HCT116 (cell line): ENCODE measurements around the gene USP24. TPM values are rescaled to one million over a fixed set of nuclear protein-coding genes. Genes with fewer than 3 reads are reported as not detected.

ENCODE experiments used
- ATAC-seq: fragments of 200-7000 bp; cut with Tn5 transposase; 2 replicates; pipeline ENCODE4 v1.9.1; 2020; ENCODE audit warnings: mild to moderate bottlenecking, moderate library complexity
- BruUV-seq: library from RNA; stranded (reverse); fragments of 400-500 nt; replicated peaks from 2 replicates; lab custom pipeline; 2021; lab: Mats Ljungman, UMichigan
- CTCF ChIA-PET: fragments of 300-600 bp; sonication (Branson Sonifier 250); formaldehyde crosslinking; loops from one replicate; lab custom pipeline; 2021; ENCODE audit warnings: antibody characterized with exemption; lab: Charles Lee
- POLR2A ChIA-PET: fragments of 300-600, 350-600 bp; sonication (Branson Sonifier 250); formaldehyde crosslinking; loops from one replicate; lab custom pipeline; 2021; ENCODE audit warnings: antibody characterized with exemption; lab: Charles Lee
- RAD21 ChIA-PET, 2 experiments: fragments of 300-600 bp; sonication (Branson Sonifier 250); formaldehyde crosslinking; loops; one replicate each; lab custom pipeline; 2023; ENCODE audit warnings: low total read pairs in 2 of 2; ENCODE audit not compliant: uncharacterized antibody in 2 of 2, unreplicated experiment in 2 of 2, low non-redundant PET in 1 of 2; lab: Charles Lee
- DNase-seq: peaks from one replicate; pipeline ENCODE4 v3.0.0-alpha.2; 2010; ENCODE audit warnings: low read depth, low spot score
- H2AFZ ChIP-seq: fragments of 200-600 bp; shearing (Covaris generic), sonication (generic); 2 replicates; pipeline ENCODE4 v1.6.1; 2017; ENCODE audit warnings: low read depth, mixed run types, mixed read lengths, antibody characterized with exemption, low read length; ENCODE audit not compliant: poor library complexity, severe bottlenecking
- H3K27ac ChIP-seq: 2 replicates; pipeline ENCODE4 v1.5.1; 2012; ENCODE audit warnings: low read depth, low read length
- H3K27me3 ChIP-seq: fragments of 200-600 bp; sonication (generic); 2 replicates; pipeline ENCODE4 v1.6.1; 2016; ENCODE audit warnings: mixed run types, low read length, mixed read lengths; ENCODE audit not compliant: insufficient read depth
- H3K36me3 ChIP-seq, 2 experiments: fragments of 200-500 bp in 1 of 2; fragments of 200-600 bp in 1 of 2; sonication (Bioruptor generic) in 1 of 2; sonication (generic) in 1 of 2; 2 replicates each; pipeline versions ENCODE4 v1.5.1 to v1.6.1; 2014 to 2016; ENCODE audit warnings: low read length in 2 of 2, inconsistent platforms in 1 of 2, mixed read lengths in 1 of 2, mixed run types in 1 of 2; ENCODE audit not compliant: insufficient read depth in 2 of 2, control insufficient read depth in 1 of 2
- H3K4me1 ChIP-seq, 2 experiments: fragments of 200-600 bp in 1 of 2; sonication (generic) in 1 of 2; 2 replicates each; pipeline versions ENCODE4 v1.5.1 to v1.6.1; 2012 to 2017; ENCODE audit warnings: low read length in 2 of 2, inconsistent platforms in 1 of 2, mild to moderate bottlenecking in 1 of 2, mixed read lengths in 1 of 2, mixed run types in 1 of 2, moderate library complexity in 1 of 2; ENCODE audit not compliant: insufficient read depth in 2 of 2, control insufficient read depth in 1 of 2
- H3K4me2 ChIP-seq: fragments of 200-600 bp; sonication (generic); 2 replicates; pipeline ENCODE4 v1.6.1; 2017; ENCODE audit warnings: mixed run types, low read length, mixed read lengths
- H3K4me3 ChIP-seq, 2 experiments: fragments of 200-600 bp in 1 of 2; sonication (generic) in 1 of 2; replicated peaks in 1 of 2; 2 replicates each; pipeline ENCODE4 v1.5.1; 2011 to 2016; ENCODE audit warnings: low read length in 2 of 2, control low read depth in 1 of 2, low read depth in 1 of 2, mild to moderate bottlenecking in 1 of 2, mixed read lengths in 1 of 2, mixed run types in 1 of 2
- H3K79me2 ChIP-seq: fragments of 200-600 bp; sonication (generic); 2 replicates; pipeline ENCODE4 v1.6.1; 2017; ENCODE audit warnings: mild to moderate bottlenecking, mixed run types, low read length, moderate library complexity, mixed read lengths; ENCODE audit not compliant: insufficient read depth
- H3K9ac ChIP-seq: fragments of 200-600 bp; sonication (generic); 2 replicates; pipeline ENCODE4 v1.6.1; 2016; ENCODE audit warnings: low read length, mixed read lengths
- H3K9me2 ChIP-seq: fragments of 200-600 bp; sonication (generic), shearing (Covaris generic); 2 replicates; pipeline ENCODE4 v1.6.1; 2017; ENCODE audit warnings: mixed run types, mild to moderate bottlenecking, moderate library complexity; ENCODE audit not compliant: insufficient read depth
- H3K9me3 ChIP-seq, 2 experiments: fragments of 200-500 bp in 1 of 2; fragments of 200-600 bp in 1 of 2; sonication (Bioruptor generic) in 1 of 2; sonication (generic) in 1 of 2; 2 replicates each; pipeline ENCODE4 v1.6.1; 2014 to 2017; ENCODE audit warnings: low read length in 2 of 2, mixed read lengths in 2 of 2, inconsistent platforms in 1 of 2, low read depth in 1 of 2, mild to moderate bottlenecking in 1 of 2, mixed run types in 1 of 2, moderate library complexity in 1 of 2; ENCODE audit not compliant: control insufficient read depth in 1 of 2, insufficient read depth in 1 of 2
- H4K20me1 ChIP-seq: fragments of 200-600 bp; sonication (generic), shearing (Covaris generic); 2 replicates; pipeline ENCODE4 v1.6.1; 2017; ENCODE audit warnings: mixed run types, mild to moderate bottlenecking, moderate library complexity; ENCODE audit not compliant: insufficient read depth
- ELF1 ChIP-seq: IDR thresholded peaks from 2 replicates; pipeline ENCODE4 v1.6.1; 2012; ENCODE audit warnings: low read depth, borderline replicate concordance
- EZH2phosphoT487 ChIP-seq: fragments of 200-600 bp; IDR thresholded peaks from 2 replicates; pipeline ENCODE4 v1.6.1; 2018; ENCODE audit warnings: antibody characterized with exemption, borderline replicate concordance
- intact Hi-C: fragments of 100-400 bp; cut with micrococcal nuclease; formaldehyde crosslinking; loops from 2 replicates; pipeline ENCODE4 v1.10.0; 2022
- total RNA-seq: library from RNA; stranded (reverse); gene quantifications from one replicate; pipeline ENCODE4 v1.2.1, GENCODE V29; 2021; ENCODE audit not compliant: unreplicated experiment
- TF ChIP-seq, protein P1 (sequence below): IDR thresholded peaks from 2 replicates; pipeline ENCODE4 v1.6.1; 2012

USP24 gene
- total RNA-seq, 1 experiment from 2014 or later, result 34.2 TPM

DNA sequence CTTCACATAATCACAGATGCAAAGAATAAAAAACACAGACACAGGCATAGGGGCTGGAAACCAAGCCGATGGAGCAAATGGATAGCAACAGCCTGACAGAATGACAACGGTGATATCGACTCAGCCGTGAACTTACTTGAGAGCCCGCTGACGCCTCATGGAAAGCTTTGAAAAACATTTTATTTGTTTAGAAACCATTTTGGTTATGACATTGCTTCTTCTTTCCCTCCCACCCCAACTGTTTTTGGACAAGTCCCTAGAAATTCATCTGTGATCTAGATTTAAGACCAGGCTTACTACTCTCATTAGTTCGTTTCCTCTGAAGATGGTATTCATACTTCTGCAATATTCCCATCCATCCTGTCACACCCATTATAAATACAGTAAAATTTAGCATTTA is 130.9 kb downstream of the USP24 start:
- no peak overlapping the region for H3K27ac ChIP-seq
- H3K79me2 ChIP-seq, result no peaks in the 10 kb centered on the region
- CTCF ChIA-PET, result no interaction called here
- no peaks in the 10 kb centered on the region for H3K9me2 ChIP-seq
- POLR2A ChIA-PET, result no interaction called here
- no peak overlapping the region for H3K4me3 ChIP-seq
- RAD21 ChIA-PET, result no interaction called here
- intact Hi-C loops, result no loop called here
- peaks cover 40 to 42% of the 10 kb centered on the region in 2 experiments for H3K36me3 ChIP-seq
- no peaks in the 10 kb centered on the region for H4K20me1 ChIP-seq
- no peak for DNase-seq
- H3K4me2 ChIP-seq, result no peak overlapping the region
- TF ChIP-seq, protein P1, sequence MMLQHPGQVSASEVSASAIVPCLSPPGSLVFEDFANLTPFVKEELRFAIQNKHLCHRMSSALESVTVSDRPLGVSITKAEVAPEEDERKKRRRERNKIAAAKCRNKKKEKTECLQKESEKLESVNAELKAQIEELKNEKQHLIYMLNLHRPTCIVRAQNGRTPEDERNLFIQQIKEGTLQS, result no peak
- no peak for TF ChIP-seq ELF1
- TF ChIP-seq, all 23 proteins: peak for 0
- no peak overlapping the region for H3K9ac ChIP-seq
- H2AFZ ChIP-seq, result no peak overlapping the region
- peaks cover 0 to 6% of the 10 kb centered on the region in 2 experiments; a peak in 1 of 4 replicates for H3K4me1 ChIP-seq
- ATAC-seq, result no peak
- no peaks in the 10 kb centered on the region for H3K9me3 ChIP-seq
- H3K27me3 ChIP-seq, result no peaks in the 10 kb centered on the region
- BruUV-seq, result no TSS peak

DNA sequence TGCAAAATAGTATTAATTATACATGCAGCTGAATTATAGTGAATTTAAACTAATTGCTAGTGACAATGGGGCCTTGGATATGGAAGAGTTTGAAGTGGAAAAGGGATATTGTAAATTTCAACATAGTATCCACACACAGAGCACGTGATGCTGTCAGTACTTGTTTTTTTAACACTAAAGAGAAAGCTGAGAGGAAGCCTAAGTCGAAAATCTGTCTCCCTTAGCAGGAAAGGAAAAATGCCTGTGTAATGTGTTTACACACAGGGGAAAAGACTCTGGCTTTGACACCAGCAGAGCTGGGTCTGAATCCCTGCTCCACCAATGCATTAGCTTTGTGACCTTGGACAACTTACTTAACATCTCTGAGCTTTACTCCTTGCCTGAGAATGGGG is 133.3 kb downstream of the USP24 start:
- Histone ChIP-seq H3K9me2 (no peaks in the 10 kb centered on the region), H2AFZ (no peak overlapping the region), H3K36me3 (peaks cover 34 to 38% of the 10 kb centered on the region in 2 experiments), H3K4me3 (no peak overlapping the region), H3K9ac (no peak overlapping the region), H3K4me1 (peaks cover 0 to 6% of the 10 kb centered on the region in 2 experiments; a peak in 1 of 4 replicates), H3K79me2 (no peaks in the 10 kb centered on the region), H3K27ac (no peak overlapping the region), H3K4me2 (no peak overlapping the region), H3K27me3 (no peaks in the 10 kb centered on the region), H4K20me1 (no peaks in the 10 kb centered on the region), H3K9me3 (no peaks in the 10 kb centered on the region)
- intact Hi-C loops, result no loop called here
- CTCF ChIA-PET, result no interaction called here
- no peak for TF ChIP-seq EZH2phosphoT487
- DNase-seq, result no peak
- ATAC-seq, result no peak
- BruUV-seq, result no TSS peak
- POLR2A ChIA-PET, result no interaction called here
- RAD21 ChIA-PET, result no interaction called here
